Lower leg skin (tissue), 4 donors: ENCODE results near the gene ADAM10. TPM values are rescaled to one million over a fixed set of nuclear protein-coding genes. Genes with fewer than 3 reads are reported as not detected.
A peak's percentile ranks its signal among the peaks of the same experiment; 100 is the strongest.

Experiments
- DNase-seq, 2 donors: peaks; one replicate each; pipeline ENCODE4 v3.0.0-alpha.2; 2019; ENCODE audit warnings: low spot score in 2 of 2
- H3K4me3 ChIP-seq: fragments of 200-600 bp; sonication (generic); 2 replicates; pipeline ENCODE4 v1.5.1; 2017; ENCODE audit warnings: mild to moderate bottlenecking, low read depth; ENCODE audit not compliant: poor library complexity, severe bottlenecking
- POLR2A ChIP-seq, 2 donors: fragments of 450-650 bp; IDR thresholded peaks; one replicate each; pipeline ENCODE4 v1.6.1; 2016 to 2017; ENCODE audit warnings: antibody characterized with exemption in 2 of 2, mild to moderate bottlenecking in 1 of 2, moderate library complexity in 1 of 2
- WGBS, 2 donors: methylation state at CpG; one replicate each; pipeline ENCODE4 v1.1.5; 2018; 5-methylcytosine and 5-hydroxymethylcytosine counted together
- intact Hi-C: fragments of 100-400 bp; cut with DNase I; formaldehyde crosslinking; loops from one replicate; pipeline ENCODE4 v1.15.0; 2023; ENCODE audit warnings: low total_unique reads
- total RNA-seq, 4 donors: library from RNA; depleted of rRNA; stranded (reverse); fragments of >200 nt; gene quantifications; one replicate each; pipeline ENCODE4 v1.1.0, GENCODE V29; 2016
- TF ChIP-seq, protein P1 (sequence below), 3 donors: fragments of 450-650 bp; IDR thresholded peaks; one replicate each; pipeline ENCODE4 v1.5.1; 2016; ENCODE audit warnings: antibody characterized with exemption in 3 of 3, mild to moderate bottlenecking in 3 of 3, moderate library complexity in 2 of 3

The ADAM10 gene
- total RNA-seq, 4 donors from 2014 or later, result 40.4 to 45.1 (median 44.5) TPM

DNA sequence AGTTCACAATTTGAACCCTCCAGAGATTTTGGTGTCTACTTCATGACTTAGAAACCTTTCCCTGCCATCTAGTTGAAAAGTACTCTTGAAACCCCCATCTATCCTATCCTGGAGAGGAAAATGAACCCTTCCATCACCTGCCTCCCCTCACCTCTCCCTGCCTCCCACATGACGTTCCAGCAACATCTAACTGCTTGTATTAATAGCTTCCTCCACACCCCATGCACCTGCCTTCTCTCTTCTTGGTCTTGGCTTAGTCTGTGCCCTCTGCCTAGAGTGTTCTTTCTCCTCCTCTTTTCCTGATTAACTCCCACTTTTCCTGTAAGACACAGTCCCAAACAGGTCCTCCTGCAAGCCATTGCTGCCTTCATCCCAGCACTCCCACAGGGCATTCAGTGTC lies 210.0 kb downstream of the ADAM10 start:
- peak in 1 of 2 donors; percentile 14 for DNase-seq
- intact Hi-C loops, result no loop called here
- 48 to 54% methylated on average over 1 of the region's 1 CpG for WGBS, 2 donors
- no peak overlapping the region for H3K4me3 ChIP-seq
- TF ChIP-seq, protein P1, sequence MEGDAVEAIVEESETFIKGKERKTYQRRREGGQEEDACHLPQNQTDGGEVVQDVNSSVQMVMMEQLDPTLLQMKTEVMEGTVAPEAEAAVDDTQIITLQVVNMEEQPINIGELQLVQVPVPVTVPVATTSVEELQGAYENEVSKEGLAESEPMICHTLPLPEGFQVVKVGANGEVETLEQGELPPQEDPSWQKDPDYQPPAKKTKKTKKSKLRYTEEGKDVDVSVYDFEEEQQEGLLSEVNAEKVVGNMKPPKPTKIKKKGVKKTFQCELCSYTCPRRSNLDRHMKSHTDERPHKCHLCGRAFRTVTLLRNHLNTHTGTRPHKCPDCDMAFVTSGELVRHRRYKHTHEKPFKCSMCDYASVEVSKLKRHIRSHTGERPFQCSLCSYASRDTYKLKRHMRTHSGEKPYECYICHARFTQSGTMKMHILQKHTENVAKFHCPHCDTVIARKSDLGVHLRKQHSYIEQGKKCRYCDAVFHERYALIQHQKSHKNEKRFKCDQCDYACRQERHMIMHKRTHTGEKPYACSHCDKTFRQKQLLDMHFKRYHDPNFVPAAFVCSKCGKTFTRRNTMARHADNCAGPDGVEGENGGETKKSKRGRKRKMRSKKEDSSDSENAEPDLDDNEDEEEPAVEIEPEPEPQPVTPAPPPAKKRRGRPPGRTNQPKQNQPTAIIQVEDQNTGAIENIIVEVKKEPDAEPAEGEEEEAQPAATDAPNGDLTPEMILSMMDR (IDR thresholded peaks at IDR 0.05), result no peak
- TF ChIP-seq POLR2A (IDR thresholded peaks at IDR 0.05), result no peak

DNA sequence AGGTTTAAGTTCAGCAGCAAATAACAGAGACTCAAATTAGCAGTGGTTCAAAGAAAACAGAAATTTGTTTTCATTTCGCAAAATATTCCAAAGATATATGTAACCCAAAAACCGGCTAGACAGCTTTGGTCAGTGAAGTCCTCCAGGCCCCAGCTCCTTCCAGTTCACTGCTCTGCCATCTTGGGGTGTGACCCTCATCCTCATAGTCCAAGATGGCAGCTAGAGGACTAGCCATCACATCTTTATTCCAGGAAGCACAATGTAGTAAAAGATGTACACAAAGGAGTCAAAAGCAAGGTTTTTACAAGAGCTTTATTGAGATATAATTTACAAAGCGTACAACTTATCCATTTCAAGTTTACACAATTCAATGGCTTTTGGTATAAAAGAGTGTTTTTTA lies 210.6 kb downstream of the ADAM10 start:
- no peak overlapping the region for H3K4me3 ChIP-seq
- intact Hi-C loops, result no loop called here
- peak in 1 of 2 donors; percentile 17 for DNase-seq
- WGBS, 2 donors, result 94 to 97% methylated on average over 3 of the region's 3 CpGs
- TF ChIP-seq, protein P1 (IDR thresholded peaks at IDR 0.05), result no peak
- TF ChIP-seq POLR2A (IDR thresholded peaks at IDR 0.05), result no peak

Other genes with a start within 250 kb of the ADAM10 start
- gene MINDY2, start 21.6 kb upstream of the ADAM10 start, total RNA-seq, result 10 to 100 TPM; 17.9 to 30.5 (median 23.4) TPM
- 100 to 1,000 TPM in 1 of 4 donors, 10 to 100 TPM in 3; 85.3 to 125 (median 93.3) TPM for gene SLTM, start 184.0 kb upstream of the ADAM10 start, total RNA-seq
- 10 to 100 TPM; 14.9 to 27.9 (median 22.6) TPM for gene RNF111, start 238.0 kb upstream of the ADAM10 start, total RNA-seq